ENCODE results near the gene PIWIL4. TPM values are rescaled to one million over a fixed set of nuclear protein-coding genes. Genes with fewer than 3 reads are reported as not detected.
A peak's percentile ranks its signal among the peaks of the same experiment; 100 is the strongest.
"Not testable (repeated sequence)": the region's sequence is repeated elsewhere in the genome, so short reads cannot be mapped to it uniquely, and the experiment has no call there.

The PIWIL4 gene
- total RNA-seq, 1 donor from 2014 or later, result 2.6 TPM

DNA sequence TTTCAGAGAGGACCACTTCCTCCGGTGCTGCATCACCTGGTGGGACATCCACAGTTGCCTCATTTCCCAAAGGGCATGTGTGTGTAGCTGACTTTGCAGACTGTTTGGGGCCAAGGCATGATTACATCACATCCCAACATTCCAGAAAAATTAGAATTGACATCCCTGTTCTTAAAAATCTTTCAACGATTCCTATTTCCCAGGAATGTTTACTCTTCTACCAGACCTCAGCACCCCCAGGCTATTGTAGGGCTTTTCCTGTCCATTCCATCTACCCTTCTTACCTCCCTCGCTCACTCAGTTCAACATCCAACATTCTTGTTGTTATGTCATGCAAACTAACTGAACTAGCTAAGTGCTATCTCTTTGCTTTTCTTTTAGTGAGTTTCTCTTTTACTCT, 37.3 kb downstream of the PIWIL4 start:
- no peak for DNase-seq (ENCODE audit: low spot score)
- no peaks in the 10 kb centered on the region for H3K27me3 Mint-ChIP-seq (ENCODE audit: low read depth)
- peaks cover 15% of the 10 kb centered on the region for H3K36me3 Mint-ChIP-seq (ENCODE audit: low read depth)
- H3K4me3 Mint-ChIP-seq (ENCODE audit: unreplicated experiment), result no peak overlapping the region
- H3K27ac Mint-ChIP-seq (ENCODE audit: unreplicated experiment), result peak overlapping the region; percentile 4
- H3K4me1 Mint-ChIP-seq (ENCODE audit: low read depth), result peaks cover 21% of the 10 kb centered on the region
- TF ChIP-seq, protein P1, sequence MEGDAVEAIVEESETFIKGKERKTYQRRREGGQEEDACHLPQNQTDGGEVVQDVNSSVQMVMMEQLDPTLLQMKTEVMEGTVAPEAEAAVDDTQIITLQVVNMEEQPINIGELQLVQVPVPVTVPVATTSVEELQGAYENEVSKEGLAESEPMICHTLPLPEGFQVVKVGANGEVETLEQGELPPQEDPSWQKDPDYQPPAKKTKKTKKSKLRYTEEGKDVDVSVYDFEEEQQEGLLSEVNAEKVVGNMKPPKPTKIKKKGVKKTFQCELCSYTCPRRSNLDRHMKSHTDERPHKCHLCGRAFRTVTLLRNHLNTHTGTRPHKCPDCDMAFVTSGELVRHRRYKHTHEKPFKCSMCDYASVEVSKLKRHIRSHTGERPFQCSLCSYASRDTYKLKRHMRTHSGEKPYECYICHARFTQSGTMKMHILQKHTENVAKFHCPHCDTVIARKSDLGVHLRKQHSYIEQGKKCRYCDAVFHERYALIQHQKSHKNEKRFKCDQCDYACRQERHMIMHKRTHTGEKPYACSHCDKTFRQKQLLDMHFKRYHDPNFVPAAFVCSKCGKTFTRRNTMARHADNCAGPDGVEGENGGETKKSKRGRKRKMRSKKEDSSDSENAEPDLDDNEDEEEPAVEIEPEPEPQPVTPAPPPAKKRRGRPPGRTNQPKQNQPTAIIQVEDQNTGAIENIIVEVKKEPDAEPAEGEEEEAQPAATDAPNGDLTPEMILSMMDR (IDR thresholded peaks at IDR 0.05), result no peak
- peaks cover 6% of the 10 kb centered on the region for H3K9me3 Mint-ChIP-seq (ENCODE audit: low read depth)

- Mint-ChIP-seq H3K9me3 (ENCODE audit: low read depth) (peaks cover 40% of the 10 kb centered on the region), H3K36me3 (ENCODE audit: low read depth) (peaks cover 36% of the 10 kb centered on the region), H3K4me3 (ENCODE audit: unreplicated experiment) (no peak overlapping the region), H3K27me3 (ENCODE audit: low read depth) (no peaks in the 10 kb centered on the region), H3K4me1 (ENCODE audit: low read depth) (peaks cover 8% of the 10 kb centered on the region), H3K27ac (ENCODE audit: unreplicated experiment) (no peak overlapping the region)
- TF ChIP-seq, protein P1 (IDR thresholded peaks at IDR 0.05), result no peak
- no peak for DNase-seq (ENCODE audit: low spot score)
Observed at GRCh38 chr11:94613120-94613519, 46.0 kb downstream of the PIWIL4 start.

DNA sequence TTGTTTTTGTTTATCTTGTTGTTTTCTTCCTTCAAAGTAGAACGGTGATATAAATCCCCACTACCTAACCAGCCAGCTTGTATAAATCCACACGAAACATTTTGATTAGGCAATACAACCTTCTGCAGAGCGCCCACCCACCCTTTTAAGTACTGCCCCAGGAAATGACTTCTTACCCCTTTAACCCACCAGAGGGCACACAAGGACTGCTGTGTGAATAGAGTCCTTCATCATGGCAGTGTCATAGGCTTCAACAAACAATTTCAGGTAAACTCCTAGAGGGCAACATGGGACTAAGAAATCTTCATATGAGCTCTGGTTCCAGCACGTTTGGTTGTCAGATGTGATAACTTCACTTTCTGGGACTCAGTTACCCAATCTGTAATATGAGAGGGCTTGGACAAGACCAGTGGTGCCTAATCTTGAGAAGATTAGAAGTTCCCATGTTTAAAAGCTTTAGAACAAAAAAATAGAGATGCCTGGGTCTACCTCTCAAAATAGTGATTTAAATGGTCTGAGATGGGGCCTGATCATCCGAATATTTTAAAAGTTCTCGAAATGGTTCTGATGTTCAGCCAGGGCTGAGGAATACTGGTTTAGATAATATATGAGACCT, 56.1 kb downstream of the PIWIL4 start:
- TF ChIP-seq, protein P1 (IDR thresholded peaks at IDR 0.05), result peak; percentile 91
- H3K9me3 Mint-ChIP-seq (ENCODE audit: low read depth), result peaks cover 10% of the 10 kb centered on the region
- H3K36me3 Mint-ChIP-seq (ENCODE audit: low read depth), result peaks cover 10% of the 10 kb centered on the region
- no peak overlapping the region for H3K4me3 Mint-ChIP-seq (ENCODE audit: unreplicated experiment)
- H3K4me1 Mint-ChIP-seq (ENCODE audit: low read depth), result no peaks in the 10 kb centered on the region
- no peaks in the 10 kb centered on the region for H3K27me3 Mint-ChIP-seq (ENCODE audit: low read depth)
- no peak for DNase-seq (ENCODE audit: low spot score)
- H3K27ac Mint-ChIP-seq (ENCODE audit: unreplicated experiment), result no peak overlapping the region

- not testable (repeated sequence) for H3K4me1 Mint-ChIP-seq (ENCODE audit: low read depth); H3K4me3 Mint-ChIP-seq (ENCODE audit: unreplicated experiment); H3K27ac Mint-ChIP-seq (ENCODE audit: unreplicated experiment); H3K27me3 Mint-ChIP-seq (ENCODE audit: low read depth); H3K36me3 Mint-ChIP-seq (ENCODE audit: low read depth); DNase-seq (ENCODE audit: low spot score)
- H3K9me3 Mint-ChIP-seq (ENCODE audit: low read depth), result peaks cover 12% of the 10 kb centered on the region
Observed at GRCh38 chr11:94625422-94625821, 58.3 kb downstream of the PIWIL4 start.

- not testable (repeated sequence) for H3K4me3 Mint-ChIP-seq (ENCODE audit: unreplicated experiment); H3K27ac Mint-ChIP-seq (ENCODE audit: unreplicated experiment)
- peaks cover 12% of the 10 kb centered on the region for H3K9me3 Mint-ChIP-seq (ENCODE audit: low read depth)
Observed at GRCh38 chr11:94627003-94627560, 59.9 kb downstream of the PIWIL4 start.

DNA sequence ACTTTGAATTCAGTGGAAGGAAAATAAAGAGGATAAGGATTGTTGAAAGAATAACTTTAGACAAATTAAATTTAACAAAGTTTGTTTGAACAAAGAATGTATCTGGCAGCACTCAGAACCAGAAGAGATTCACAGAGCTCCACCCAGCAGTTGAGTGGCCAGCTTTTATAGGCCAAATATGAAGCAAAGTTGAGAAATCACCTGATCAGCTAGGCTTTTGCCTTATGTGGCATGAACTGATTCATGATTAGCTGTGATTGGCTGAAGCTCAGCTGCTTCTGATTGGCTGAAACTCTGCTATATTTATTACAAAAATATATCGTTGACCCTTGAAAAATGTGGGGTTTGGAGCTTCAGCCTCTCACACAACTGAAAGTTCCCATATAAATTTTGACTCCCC, 62.6 kb downstream of the PIWIL4 start:
- Mint-ChIP-seq H3K4me1 (ENCODE audit: low read depth) (no peaks in the 10 kb centered on the region), H3K4me3 (ENCODE audit: unreplicated experiment) (no peak overlapping the region), H3K27me3 (ENCODE audit: low read depth) (no peaks in the 10 kb centered on the region), H3K9me3 (ENCODE audit: low read depth) (peaks cover 12% of the 10 kb centered on the region), H3K27ac (ENCODE audit: unreplicated experiment) (no peak overlapping the region), H3K36me3 (ENCODE audit: low read depth) (peaks cover 7% of the 10 kb centered on the region)
- TF ChIP-seq, protein P1 (IDR thresholded peaks at IDR 0.05), result no peak
- no peak for DNase-seq (ENCODE audit: low spot score)

More at GRCh38 chr11:94627003-94627560, 59.9 kb downstream of the PIWIL4 start:
- H3K4me1 Mint-ChIP-seq (ENCODE audit: low read depth); DNase-seq (ENCODE audit: low spot score); H3K36me3 Mint-ChIP-seq (ENCODE audit: low read depth); H3K27me3 Mint-ChIP-seq (ENCODE audit: low read depth): not testable (repeated sequence)

Data from chondrocyte (in vitro differentiated cells).